Ovary (tissue), 3 donors: ENCODE measurements around the gene FGF8.

Experiments used
- EP300 ChIP-seq: sonication (generic); formaldehyde crosslinking; IDR thresholded peaks from one replicate; pipeline ENCODE4 v1.6.1; 2017; ENCODE audit warnings: antibody characterized with exemption
- POLR2A ChIP-seq: fragments of 450-650 bp; IDR thresholded peaks from one replicate; pipeline ENCODE4 v1.6.1; 2017; ENCODE audit warnings: antibody characterized with exemption, mild to moderate bottlenecking, moderate library complexity
- TF ChIP-seq, protein P1 (sequence below), 3 donors: fragments of 450-650 bp in 2 of 3; fragments of 200-600 bp in 1 of 3; IDR thresholded peaks; one replicate each; pipeline versions ENCODE4 v1.5.1 to v1.8.0; 2016 to 2022; ENCODE audit warnings: antibody characterized with exemption in 3 of 3, mild to moderate bottlenecking in 1 of 3
- donor health status: DM: no; HTN: no; CAD: no.

DNA sequence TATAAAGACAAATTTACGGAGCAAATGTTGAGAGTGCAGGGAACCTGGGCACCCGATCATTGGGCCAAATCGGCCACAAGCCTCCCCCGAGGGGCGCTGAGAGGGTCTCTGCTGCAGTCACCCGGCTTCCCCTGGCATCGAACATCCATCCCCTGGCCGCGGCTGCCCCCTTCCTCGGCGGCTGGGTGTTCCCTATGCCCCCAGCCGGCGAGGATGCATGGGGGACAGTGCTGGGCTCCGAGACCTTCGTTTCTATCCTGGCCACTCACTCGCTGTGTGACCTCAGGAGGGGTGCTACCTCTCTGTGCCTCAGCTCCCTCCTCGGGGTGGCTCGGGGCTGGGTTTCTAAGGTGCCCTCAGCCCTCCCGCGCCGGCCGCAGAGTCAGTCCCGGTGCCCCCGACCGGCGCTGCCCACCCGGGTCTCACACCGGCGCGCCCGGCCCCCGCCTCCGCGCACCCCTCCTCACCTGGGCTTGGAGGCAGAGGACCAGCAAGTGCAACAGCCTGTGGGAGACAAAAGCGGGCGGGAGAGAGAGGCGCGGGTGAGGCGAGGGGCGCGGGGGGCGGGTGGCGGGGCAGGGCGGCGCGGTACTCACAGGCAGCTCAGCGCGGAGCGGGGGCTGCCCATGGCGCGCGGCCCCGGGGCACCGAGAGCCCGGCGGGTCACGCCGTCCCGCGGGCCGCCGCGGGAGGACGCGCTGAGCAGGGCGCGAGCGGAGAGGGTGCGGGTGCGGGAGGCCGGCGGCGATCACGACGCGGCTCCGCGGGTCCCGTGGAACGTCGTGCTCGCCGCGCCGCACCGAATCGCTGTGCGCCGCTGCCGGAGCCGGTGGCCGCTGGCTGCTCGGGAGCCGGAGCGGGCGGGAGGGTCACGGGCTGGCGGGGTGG, at the start of gene FGF8:
- TF ChIP-seq POLR2A (no peak), EP300 (no peak)
- TF ChIP-seq, protein P1, sequence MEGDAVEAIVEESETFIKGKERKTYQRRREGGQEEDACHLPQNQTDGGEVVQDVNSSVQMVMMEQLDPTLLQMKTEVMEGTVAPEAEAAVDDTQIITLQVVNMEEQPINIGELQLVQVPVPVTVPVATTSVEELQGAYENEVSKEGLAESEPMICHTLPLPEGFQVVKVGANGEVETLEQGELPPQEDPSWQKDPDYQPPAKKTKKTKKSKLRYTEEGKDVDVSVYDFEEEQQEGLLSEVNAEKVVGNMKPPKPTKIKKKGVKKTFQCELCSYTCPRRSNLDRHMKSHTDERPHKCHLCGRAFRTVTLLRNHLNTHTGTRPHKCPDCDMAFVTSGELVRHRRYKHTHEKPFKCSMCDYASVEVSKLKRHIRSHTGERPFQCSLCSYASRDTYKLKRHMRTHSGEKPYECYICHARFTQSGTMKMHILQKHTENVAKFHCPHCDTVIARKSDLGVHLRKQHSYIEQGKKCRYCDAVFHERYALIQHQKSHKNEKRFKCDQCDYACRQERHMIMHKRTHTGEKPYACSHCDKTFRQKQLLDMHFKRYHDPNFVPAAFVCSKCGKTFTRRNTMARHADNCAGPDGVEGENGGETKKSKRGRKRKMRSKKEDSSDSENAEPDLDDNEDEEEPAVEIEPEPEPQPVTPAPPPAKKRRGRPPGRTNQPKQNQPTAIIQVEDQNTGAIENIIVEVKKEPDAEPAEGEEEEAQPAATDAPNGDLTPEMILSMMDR (IDR thresholded peaks at IDR 0.05): no peak
